A673 (cell line): ENCODE results near the gene SUPT3H. TPM values are rescaled to one million over a fixed set of nuclear protein-coding genes. Genes with fewer than 3 reads are reported as not detected.

Experiments used
- BruUV-seq: library from RNA; stranded (reverse); fragments of 400-500 nt; replicated peaks from 2 replicates; lab custom pipeline; 2021; lab: Mats Ljungman, UMichigan
- CTCF ChIA-PET: fragments of 300-600 bp; sonication (Branson Sonifier 250); formaldehyde crosslinking; loops from one replicate; lab custom pipeline; 2022; ENCODE audit warnings: antibody characterized with exemption; lab: Charles Lee
- POLR2A ChIA-PET: fragments of 300-600 bp; sonication (Branson Sonifier 250); formaldehyde crosslinking; loops from one replicate; lab custom pipeline; 2022; ENCODE audit warnings: antibody characterized with exemption; ENCODE audit not compliant: low non-redundant PET; lab: Charles Lee
- DNase-seq: peaks from one replicate; pipeline ENCODE4 v3.0.0-alpha.2; 2015; ENCODE audit warnings: low spot score
- H3K27ac ChIP-seq: fragments of 200-600 bp; sonication (generic); 2 replicates; pipeline ENCODE4 v1.5.1; 2016; ENCODE audit warnings: mixed run types, low read depth, mild to moderate bottlenecking, mixed read lengths, antibody characterized with exemption, low read length; ENCODE audit not compliant: poor library complexity, severe bottlenecking
- H3K27me3 ChIP-seq: fragments of 200-600 bp; sonication (generic); replicated peaks from 2 replicates; pipeline ENCODE4 v1.6.1; 2017; ENCODE audit warnings: mixed run types, low read depth, mild to moderate bottlenecking, mixed read lengths, antibody characterized with exemption, low read length; ENCODE audit not compliant: insufficient read depth, poor library complexity
- H3K36me3 ChIP-seq: fragments of 200-600 bp; sonication (generic); 2 replicates; pipeline ENCODE4 v1.6.1; 2016; ENCODE audit warnings: mixed run types, mild to moderate bottlenecking, mixed read lengths, antibody characterized with exemption, low read length; ENCODE audit not compliant: insufficient read depth, poor library complexity, severe bottlenecking
- H3K4me1 ChIP-seq: fragments of 200-600 bp; sonication (generic); 2 replicates; pipeline ENCODE4 v1.6.1; 2017; ENCODE audit warnings: mixed run types, mild to moderate bottlenecking, mixed read lengths, antibody characterized with exemption, low read length; ENCODE audit not compliant: insufficient read depth, poor library complexity, severe bottlenecking
- H3K4me3 ChIP-seq: fragments of 200-600 bp; sonication (generic); 2 replicates; pipeline ENCODE4 v1.5.1; 2016; ENCODE audit warnings: low read depth, mixed run types, mild to moderate bottlenecking, mixed read lengths, low read length; ENCODE audit not compliant: poor library complexity, severe bottlenecking
- H3K9me3 ChIP-seq: fragments of 200-600 bp; sonication (generic); 2 replicates; pipeline ENCODE4 v1.6.1; 2016; ENCODE audit warnings: mixed run types, low read depth, mild to moderate bottlenecking, mixed read lengths, antibody characterized with exemption, low read length; ENCODE audit not compliant: poor library complexity, severe bottlenecking
- CTCF ChIP-seq: fragments of 300-800, 200-600 bp; sonication (generic); conservative IDR thresholded peaks from 2 replicates; pipeline ENCODE4 v1.5.1; 2017; ENCODE audit warnings: low read depth, mild to moderate bottlenecking, antibody characterized with exemption, low read length, moderate library complexity, mixed read lengths
- EZH2 ChIP-seq: fragments of 200-600 bp; sonication (generic); IDR thresholded peaks from 2 replicates; pipeline ENCODE4 v1.6.1; 2017; ENCODE audit warnings: borderline replicate concordance, low read depth, mild to moderate bottlenecking, mixed read lengths, antibody characterized with exemption, low read length; ENCODE audit not compliant: poor library complexity, severe bottlenecking
- intact Hi-C: fragments of 100-400 bp; cut with micrococcal nuclease; formaldehyde crosslinking; loops from one replicate; pipeline ENCODE4 v1.10.0; 2022; ENCODE audit not compliant: unreplicated experiment
- total RNA-seq: library from RNA; stranded (reverse); gene quantifications from 2 replicates; pipeline ENCODE4 v1.2.3, GENCODE V29; 2021

Gene SUPT3H
- total RNA-seq, 1 experiment from 2014 or later, result 10.8 TPM

- no TSS peak for BruUV-seq
- Histone ChIP-seq H3K27ac (no peak overlapping the region), H3K4me3 (no peak overlapping the region), H3K4me1 (peaks cover 2% of the 10 kb centered on the region), H3K36me3 (no peaks in the 10 kb centered on the region), H3K27me3 (no peaks in the 10 kb centered on the region), H3K9me3 (peaks cover 11% of the 10 kb centered on the region)
- ChIA-PET POLR2A (no interaction called here), CTCF (no interaction called here)
- TF ChIP-seq EZH2, result no peak
- TF ChIP-seq CTCF, result no peak
- intact Hi-C loops, result no loop called here
- no peak for DNase-seq
Measured at GRCh38 chr6:45206793-45207492, 170.8 kb downstream of the SUPT3H start.

GRCh38 chr6:45201484-45201883, 176.2 kb downstream of the SUPT3H start:
- DNase-seq, result peak; percentile 65
- intact Hi-C loops, result no loop called here
- Histone ChIP-seq H3K27me3 (no peaks in the 10 kb centered on the region), H3K36me3 (no peaks in the 10 kb centered on the region), H3K4me1 (peaks cover 41% of the 10 kb centered on the region), H3K27ac (peak overlapping the region; percentile 60), H3K4me3 (no peak overlapping the region), H3K9me3 (no peaks in the 10 kb centered on the region)
- ChIA-PET POLR2A (no interaction called here), CTCF (no interaction called here)
- TF ChIP-seq CTCF, result no peak
- TF ChIP-seq EZH2, result no peak
- BruUV-seq, result no TSS peak

GRCh38 chr6:45200510-45200909, 177.2 kb downstream of the SUPT3H start:
- POLR2A ChIA-PET, result no interaction called here
- H3K9me3 ChIP-seq, result no peaks in the 10 kb centered on the region
- H3K4me1 ChIP-seq, result peaks cover 46% of the 10 kb centered on the region
- no peaks in the 10 kb centered on the region for H3K36me3 ChIP-seq
- TF ChIP-seq CTCF (no peak), EZH2 (no peak)
- H3K27me3 ChIP-seq, result no peaks in the 10 kb centered on the region
- BruUV-seq, result no TSS peak
- intact Hi-C loops, result no loop called here
- no peak overlapping the region for H3K4me3 ChIP-seq
- CTCF ChIA-PET, result no interaction called here
- peak overlapping the region; percentile 60 for H3K27ac ChIP-seq
- no peak for DNase-seq
